HG03442 (cell line): Measurements from ENCODE around the gene GPC5.
"Not testable (repeated sequence)": the region's sequence is repeated elsewhere in the genome, so short reads cannot be mapped to it uniquely, and the experiment has no call there.

ENCODE experiments used
- ATAC-seq: cut with Tn5 transposase; IDR thresholded peaks from one replicate; pipeline ENCODE4 v1.9.1; 2021; ENCODE audit warnings: mild to moderate bottlenecking, moderate library complexity; ENCODE audit not compliant: unreplicated experiment

The GPC5 gene

DNA sequence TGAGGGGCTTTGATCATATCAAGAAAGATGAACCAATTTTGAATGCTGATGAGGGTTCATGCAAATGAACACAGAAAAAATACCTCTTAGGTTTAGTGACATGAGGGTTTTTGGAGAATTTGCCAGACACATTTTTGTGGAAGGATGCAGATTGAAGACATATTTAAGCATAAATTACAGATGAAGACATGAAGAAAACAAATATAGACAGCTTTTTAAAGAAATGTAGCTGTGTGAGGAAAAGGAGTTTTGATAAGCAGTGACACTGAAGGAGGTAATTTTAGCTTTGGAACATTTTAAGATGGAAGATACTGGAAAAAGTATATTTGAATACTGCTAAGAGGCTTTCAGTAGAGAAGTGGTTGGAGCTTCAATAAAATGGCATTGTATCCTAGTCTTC lies 1017.4 kb downstream of the GPC5 start:
- ATAC-seq, result no peak

DNA sequence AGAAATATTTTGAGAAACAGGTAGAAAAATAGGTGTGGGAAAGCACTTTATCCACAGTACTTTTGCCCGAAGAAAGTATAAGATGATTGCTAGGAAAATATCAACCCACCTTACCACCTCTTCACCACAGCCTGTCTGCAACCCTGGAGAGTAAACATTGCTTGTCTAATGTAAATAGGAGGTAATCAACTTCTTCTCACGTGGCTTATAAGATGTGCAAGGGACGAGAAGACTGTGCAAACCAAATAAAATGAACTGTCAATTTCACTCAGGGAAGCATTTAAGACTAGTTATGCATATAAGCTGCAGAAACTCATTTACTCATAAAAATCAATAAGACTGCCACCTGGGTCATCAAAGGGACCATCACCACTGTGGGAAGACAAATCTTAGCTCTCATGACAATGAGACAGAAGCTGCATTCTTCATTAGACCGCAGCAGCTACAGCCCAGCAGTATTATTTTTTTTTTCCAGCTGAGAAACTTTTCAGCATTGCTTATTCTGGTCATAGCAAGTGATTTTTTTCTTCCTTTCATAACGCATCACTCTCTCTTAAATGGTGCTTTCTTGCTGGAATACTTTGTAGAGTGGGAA lies 1020.5 kb downstream of the GPC5 start:
- ATAC-seq, result no peak

DNA sequence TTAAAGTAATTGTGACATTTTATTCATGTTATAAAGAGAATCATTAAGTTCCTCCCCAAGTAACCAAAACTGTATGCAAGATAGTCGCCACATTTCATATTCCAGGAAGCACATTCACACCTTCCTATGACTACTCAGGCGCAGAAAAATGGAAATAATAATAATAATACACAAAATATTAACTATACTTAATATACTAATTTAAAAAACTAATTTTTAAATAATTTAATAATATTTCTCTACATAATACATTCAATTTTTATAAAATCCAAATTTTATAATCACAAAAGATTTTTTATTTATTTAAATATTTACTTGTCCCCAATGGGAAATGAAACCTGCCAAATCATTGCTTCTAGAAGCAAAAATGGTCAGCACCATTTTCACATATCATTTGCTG lies 1030.8 kb downstream of the GPC5 start:
- no peak for ATAC-seq

DNA sequence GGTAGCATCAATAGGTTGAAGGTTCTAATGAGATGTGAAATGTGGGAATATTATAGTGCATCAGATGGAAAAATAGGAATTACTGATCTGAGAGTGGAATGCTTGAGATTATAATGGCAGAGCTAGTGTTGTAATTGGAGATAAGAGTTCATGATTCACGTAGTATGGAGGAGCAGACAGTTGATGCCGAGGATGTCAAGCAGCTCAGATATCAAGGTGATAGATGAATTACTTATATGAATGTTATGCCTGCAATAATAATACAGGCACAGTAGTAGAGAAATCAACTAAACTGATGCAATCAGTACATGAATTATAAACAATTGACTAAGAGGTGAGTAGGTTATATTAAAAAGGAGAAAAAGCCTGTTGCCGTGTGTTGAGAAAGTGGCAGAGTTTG lies 1035.0 kb downstream of the GPC5 start:
- no peak for ATAC-seq

DNA sequence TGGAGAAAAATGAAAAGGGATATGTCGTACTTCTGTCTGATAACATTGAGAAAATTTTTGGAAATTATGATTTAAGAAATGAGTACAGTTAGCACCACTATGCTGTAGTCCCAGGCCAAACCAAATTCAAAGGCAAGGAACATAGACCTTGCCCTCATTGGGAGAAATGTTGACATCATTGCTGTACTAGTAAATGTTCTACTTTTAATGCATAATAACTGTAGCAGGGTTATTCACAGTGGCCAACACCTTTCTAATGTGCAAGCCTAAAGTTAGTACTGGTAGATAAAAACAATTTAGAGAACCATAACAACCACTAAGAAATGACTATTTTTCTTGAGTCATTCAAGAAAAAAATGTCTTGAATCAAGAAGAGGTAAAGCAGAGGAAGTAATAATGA lies 1035.5 kb downstream of the GPC5 start:
- ATAC-seq, result no peak

DNA sequence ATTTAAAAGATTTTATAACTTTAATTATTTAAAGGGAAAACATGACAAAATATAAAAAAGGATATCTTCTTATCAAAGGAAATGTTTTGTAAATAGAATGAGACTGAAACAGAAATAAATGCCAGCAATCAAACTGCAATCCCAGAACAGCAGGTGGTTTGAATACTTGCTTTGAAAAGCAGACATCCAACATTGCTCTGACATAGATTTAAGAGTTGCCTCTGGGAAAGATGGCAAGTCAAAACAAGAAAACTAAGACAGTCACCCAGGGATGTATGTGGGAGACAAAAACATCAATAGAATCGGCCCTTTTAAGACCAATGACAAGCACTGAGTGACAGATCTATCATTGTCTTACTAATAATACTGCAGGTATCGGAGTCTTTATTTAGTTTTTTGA lies 1038.5 kb downstream of the GPC5 start:
- ATAC-seq, result no peak

DNA sequence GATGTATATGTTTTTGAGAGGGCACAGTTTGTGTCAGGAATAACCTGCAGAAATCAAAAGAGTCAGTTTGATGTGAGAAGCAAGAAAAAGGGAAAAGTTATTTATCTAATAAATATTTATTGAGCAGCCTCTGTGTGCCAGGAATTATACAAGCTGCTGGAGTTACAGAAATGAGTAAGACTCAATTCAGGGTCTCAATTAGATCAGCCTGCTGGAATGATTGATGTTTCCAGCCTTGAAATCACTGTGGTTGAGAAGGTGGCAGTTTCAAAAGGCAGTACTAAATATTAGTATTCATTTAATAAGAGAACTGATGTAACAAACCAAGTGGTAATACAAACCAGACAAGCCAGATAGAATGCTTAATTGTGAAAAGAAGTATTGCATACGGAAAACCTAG lies 1045.8 kb downstream of the GPC5 start:
- ATAC-seq, result no peak

DNA sequence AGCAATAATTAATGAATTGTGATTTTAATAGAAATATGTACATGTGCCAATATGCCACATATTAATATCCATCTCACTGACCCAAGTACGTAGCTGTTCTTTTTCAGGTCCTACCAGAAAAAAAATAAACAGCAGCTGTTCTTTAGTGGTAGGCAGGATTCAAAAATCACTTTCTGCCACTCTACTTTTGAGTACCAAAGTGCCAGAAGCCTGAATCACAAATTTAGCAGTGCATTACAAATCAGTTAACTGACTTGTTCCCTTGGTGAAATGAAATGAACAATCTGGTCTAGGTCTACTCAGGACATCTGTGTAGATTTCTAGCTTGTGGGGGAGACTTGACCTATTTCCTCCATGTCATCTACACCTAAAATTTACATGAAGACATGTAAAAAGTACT lies 1052.6 kb downstream of the GPC5 start:
- ATAC-seq, result no peak

DNA sequence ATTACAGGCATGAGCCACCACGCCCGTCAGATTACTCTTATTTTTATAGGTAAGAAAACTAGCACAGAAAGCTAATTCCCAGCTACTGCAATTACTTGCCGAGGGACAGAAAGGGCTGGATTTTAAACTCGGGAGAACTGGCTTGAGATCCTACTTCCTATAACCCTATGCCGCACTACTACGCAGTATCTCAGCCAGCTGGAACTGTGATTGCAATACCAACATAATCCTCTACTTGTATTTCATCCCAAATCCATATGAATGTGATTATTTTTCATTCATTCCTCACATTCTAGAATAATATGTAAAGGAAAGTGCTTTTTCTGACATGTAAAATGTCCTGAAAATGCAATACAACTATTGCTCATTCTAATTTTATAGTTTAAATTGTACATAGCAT lies 1054.4 kb downstream of the GPC5 start:
- ATAC-seq, result no peak

DNA sequence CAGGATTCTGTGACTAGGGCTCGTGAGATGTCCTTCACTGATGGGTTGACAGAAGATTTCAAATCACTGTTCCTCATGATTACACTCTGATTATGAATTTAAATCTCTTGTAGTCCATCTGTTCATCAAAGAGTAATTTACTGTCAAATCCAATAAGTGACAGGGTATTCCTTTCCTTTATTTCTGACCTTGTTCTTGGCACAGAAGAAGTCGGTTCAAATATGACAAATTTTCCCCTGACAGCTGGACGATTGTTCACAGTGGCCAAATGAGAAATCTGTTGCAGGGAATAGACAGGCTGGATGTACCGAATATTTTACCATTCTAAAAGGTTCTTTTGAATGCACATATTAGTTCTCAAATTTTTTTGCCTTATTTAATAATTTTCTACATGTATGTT lies 1060.9 kb downstream of the GPC5 start:
- ATAC-seq, result no peak

DNA sequence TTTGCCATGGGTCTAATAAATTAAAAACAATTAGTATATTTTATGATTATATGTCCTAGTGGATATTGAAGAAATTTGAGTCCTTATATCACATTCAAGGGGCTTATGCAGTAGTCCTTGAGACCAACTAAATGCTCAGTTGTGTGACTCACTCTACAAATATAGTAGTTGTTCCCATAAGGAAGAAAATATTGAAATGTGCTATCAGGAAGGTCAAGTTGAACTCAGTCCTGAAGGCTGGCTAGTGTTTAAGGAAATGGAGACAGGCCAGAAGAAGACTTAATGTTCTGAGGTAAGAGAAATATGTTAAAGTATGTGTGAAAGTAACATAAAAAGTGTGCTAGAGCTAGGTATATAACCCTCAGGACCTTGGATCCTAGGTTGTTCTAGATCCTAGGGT lies 1062.1 kb downstream of the GPC5 start:
- ATAC-seq, result no peak

DNA sequence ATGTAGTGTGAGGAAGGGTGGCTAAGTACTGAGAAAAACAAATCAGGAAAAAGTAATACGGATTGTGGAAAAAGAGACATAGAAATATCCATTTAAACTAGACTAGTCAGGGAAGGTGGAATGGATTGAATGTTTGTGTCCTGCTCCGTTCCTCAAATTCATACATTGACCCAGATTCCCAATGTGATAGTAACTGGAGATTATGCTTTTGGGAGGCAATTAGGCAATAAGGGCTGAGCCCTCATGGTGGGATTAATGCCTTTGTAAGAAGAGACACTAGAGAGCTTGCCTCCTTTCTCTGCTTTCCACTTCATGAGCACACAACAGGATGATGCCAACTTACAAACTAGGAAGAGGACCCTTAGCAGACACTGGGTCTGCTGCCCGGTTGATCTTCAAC lies 1063.0 kb downstream of the GPC5 start:
- ATAC-seq, result no peak

DNA sequence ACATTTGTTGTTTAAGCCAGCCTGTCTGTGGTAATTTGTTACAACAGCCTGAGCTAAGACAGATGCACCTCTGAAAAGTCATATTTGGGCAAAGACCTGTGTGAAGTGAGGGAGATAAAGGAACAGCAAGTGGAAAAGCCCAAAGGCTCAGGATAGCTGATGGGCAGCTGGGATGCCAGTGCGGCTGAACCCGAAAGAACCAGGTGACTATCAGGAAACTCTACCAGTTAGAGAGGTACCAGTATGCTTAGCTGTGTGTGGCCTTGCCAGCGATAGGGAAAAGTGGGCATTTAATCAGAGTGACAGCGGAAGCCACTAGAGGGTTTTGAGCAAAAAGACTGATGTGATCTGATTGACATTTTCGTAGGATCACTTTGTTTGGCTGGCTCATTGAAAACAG lies 1063.4 kb downstream of the GPC5 start:
- no peak for ATAC-seq

DNA sequence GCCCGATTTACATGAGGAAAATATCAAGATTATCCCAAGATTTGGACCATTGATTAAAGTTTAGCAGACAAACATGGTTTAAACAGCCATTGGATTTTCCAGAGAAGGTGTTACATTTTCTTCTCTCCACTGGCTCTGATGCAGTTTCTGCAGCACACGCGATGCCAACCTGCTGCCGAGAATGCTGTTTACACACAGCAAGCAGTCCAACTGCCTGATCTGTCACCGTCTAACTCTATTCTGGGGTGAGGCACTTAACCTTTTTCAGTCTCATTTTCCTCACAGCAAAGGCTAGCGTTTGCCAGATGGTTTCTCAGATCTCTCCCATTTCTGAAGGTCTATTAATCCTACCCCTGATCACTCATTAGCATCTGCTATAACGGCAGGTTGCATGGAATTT lies 1064.7 kb downstream of the GPC5 start:
- ATAC-seq, result no peak

DNA sequence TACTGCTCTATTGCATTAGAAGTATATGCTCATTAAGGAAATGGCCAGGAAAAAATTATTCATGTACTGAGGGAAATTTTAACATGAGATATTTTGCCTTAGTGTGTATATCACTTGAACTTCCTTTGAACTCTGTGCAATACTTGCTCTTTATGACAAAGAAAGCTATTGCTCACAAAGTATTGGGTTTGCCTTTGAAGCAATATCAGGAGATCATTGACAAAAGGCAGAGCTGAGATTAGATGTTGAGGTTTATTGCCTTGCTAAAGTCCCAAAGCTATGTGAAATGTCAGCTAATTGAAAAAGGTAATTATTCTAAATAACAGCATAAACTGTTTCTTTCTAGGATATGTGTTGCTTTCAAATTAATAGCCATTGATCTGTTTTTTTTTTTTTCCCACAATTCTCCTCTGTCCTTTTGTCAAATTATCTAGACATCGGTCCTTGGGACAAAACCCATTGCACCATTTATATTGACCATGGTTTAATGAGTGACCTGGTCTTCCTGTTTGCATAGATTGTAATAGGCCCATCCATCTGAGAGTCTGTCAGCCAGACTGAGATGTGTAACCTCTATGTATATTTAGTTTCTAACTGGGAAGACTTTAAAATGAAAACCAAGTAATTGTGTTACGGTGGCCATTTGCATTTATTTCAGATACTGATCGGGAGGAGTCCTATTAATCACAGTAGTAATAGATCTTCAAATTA lies 1075.5 kb downstream of the GPC5 start:
- no peak for ATAC-seq

DNA sequence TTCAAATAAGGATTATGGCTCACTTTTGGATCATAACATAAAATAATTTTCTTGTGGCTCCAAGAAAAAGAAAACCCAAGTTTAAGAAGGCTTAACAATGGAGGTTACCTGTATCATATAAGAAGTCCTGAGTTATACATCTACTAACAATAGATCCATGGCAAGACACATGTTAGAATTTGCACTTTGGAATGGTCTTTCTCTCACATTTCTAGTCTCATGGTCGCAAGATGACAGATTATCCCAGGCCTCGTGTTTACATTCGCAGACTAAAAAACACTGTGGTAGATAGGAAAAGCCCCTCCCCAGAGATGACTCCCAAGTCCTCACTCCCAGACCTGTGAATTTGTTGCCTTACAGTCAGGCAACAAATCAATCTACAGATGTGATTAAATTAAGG lies 1082.0 kb downstream of the GPC5 start:
- ATAC-seq, result no peak

DNA sequence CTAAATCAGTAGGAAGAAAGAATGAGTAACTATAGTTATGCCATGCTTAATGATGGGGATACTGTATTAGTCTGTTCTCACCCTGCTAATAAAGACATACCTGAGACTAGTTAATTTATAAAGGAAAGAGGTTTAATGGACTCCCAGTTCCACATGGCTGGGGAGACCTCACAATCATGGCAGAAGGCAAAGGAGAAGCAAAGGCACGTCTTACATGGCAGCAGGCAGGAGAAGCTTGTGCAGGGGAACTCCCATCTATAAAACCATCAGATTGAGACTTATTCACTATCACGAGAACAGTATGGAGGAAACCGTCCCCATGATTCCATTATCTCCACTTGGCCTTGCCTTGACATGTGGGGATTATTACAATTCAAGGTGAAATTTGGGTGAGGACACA lies 1084.4 kb downstream of the GPC5 start:
- not testable (repeated sequence) for ATAC-seq

DNA sequence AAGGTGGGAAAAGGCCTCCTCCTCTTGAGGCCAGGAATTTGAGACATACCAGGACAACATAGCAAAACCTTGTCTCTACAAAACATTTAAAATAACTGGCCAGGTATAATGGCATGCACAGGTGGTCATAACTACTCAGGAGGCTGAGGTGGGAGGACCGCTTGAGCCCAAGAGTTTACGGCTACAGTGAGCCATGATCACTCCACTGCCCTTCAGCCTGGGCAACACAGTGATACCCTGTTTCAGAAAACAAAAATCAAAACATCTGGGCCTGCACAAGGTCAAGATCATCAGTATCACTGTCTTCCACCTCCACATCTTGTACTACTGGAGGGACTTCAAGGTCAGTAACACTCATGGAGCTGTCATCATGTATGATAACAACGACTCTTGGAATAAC lies 1085.5 kb downstream of the GPC5 start:
- ATAC-seq, result no peak

DNA sequence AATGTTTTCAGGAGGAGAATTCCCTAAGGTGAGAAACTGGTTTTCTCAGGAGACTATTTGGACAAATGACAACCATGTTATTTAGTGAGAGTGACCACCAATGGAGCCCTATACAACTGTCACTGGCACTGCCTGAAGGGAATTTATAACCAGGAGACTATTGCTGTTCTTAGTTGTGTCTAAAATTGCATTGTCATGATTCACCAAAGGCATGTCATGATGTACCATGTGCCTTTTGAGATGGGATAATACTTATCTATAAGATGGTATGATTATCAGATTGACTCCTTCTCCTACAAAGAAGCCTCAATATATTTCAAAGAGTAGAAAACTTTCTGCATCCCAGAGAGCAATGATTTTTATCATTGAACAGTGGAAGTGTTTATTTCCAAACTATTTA lies 1088.8 kb downstream of the GPC5 start:
- ATAC-seq, result no peak

DNA sequence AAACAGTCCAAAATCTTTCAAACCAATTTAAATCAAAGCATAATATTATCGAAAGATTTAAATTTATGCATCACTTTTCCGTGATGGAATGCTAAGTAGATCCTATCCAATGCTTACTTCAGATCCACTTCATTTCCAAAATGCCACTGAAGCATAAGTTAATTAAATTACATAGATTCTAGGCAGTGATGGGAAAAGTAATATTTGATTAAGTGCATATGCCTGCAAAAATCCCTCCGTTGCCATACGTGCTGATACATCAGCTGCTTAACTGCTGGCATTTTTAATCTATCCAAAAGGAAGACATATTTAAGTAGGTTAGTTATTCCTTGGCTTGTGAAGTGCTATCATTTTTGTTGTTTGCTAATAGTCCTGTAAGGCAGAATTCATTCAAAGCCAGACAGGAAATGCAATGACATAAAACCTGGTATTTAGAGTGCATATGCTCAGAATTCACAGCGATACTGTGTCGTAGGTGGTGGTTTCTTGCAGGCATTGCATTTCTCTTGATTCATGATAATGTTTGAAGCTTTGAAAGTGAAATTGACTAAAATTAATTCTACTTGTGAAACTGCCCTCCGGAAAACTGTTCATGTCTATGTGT lies 1089.9 kb downstream of the GPC5 start:
- ATAC-seq, result no peak

DNA sequence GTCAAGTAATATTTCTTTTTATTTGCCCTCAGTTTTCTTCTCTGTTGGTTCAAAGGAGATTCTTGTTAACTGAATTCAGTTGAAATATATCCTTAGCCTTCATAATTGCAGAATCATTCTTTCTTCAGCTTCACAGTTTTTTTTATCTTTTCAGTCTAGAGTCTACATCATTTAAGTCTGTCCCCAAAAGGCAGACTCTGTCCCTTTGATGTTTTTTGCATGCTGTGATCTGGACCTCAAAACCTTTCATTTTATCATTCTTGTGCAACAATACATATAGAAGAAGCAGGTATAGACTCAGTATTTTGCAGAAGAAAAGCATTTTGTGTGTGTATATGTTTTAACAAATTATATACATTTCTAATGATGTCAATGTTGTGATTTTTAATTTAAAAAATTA lies 1093.4 kb downstream of the GPC5 start:
- no peak for ATAC-seq

DNA sequence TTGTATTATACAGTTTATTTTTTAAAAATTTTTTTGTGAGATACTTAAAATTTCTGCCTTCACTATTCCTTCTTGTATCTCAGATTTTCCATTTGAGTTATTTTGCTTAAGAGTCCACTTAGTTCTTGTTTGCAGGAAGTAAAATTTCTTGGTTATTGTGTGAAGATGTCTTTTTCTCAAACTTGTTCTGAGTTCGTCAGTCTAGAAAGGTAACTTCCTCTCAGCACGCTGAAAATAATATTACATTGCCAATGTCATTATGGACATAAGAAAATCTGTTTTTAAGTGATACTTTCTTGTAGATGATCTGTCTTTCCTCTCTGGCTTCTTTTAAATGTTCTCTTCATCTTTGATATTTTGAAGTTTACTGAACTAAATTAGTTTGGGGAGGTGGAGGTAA lies 1096.5 kb downstream of the GPC5 start:
- ATAC-seq, result no peak

DNA sequence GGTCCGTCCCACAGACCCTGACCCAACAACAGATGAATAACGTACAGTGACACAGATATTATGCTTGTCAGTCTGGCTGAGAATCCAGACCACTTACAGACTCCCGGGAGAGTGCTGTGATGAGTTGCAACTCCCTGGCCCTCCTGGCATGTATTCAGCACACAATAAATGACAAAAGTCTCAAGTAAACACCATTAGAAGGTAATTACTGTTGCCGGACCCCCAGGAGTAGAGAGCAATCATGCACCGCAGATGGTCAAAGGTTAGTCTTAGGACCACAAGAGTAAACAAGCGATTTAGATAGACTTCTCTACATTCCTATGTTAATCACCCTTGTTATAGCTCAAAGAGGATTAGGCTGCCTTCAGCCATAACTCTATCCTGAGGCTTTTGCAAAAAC lies 1101.8 kb downstream of the GPC5 start:
- ATAC-seq, result no peak
